ENCODE measurements around the gene RPP40.
"Not testable (repeated sequence)": the region's sequence is repeated elsewhere in the genome, so short reads cannot be mapped to it uniquely, and the experiment has no call there.

RPP40 gene

GRCh38 chr6:5014072-5014561, 10.3 kb upstream of the RPP40 start:
- no peak for DNase-seq

- DNase-seq: no peak
Observed at GRCh38 chr6:5012519-5012918, 8.7 kb upstream of the RPP40 start.

GRCh38 chr6:5011346-5011745, 7.5 kb upstream of the RPP40 start:
- no peak for DNase-seq

- no peak for DNase-seq
Observed at GRCh38 chr6:5007531-5007930, 3.7 kb upstream of the RPP40 start.

GRCh38 chr6:5006222-5006621, 2.4 kb upstream of the RPP40 start:
- no peak for DNase-seq

GRCh38 chr6:5005038-5005433, 1.2 kb upstream of the RPP40 start:
- not testable (repeated sequence) for DNase-seq

GRCh38 chr6:5004373-5005037, 668 bp upstream of the RPP40 start:
- peak; percentile 62 for DNase-seq

GRCh38 chr6:4999586-4999985, 4.3 kb downstream of the RPP40 start:
- DNase-seq: no peak

GRCh38 chr6:4997862-4998261, 6.0 kb downstream of the RPP40 start:
- no peak for DNase-seq

GRCh38 chr6:4994741-4995140, 9.1 kb downstream of the RPP40 start:
- no peak for DNase-seq

- no peak for DNase-seq
Observed at GRCh38 chr6:4987432-4987831, 16.4 kb downstream of the RPP40 start.

- DNase-seq: no peak
Observed at GRCh38 chr6:4986999-4987398, 16.8 kb downstream of the RPP40 start.

- DNase-seq: no peak
Observed at GRCh38 chr6:4983322-4983721, 20.5 kb downstream of the RPP40 start.

- no peak for DNase-seq
Observed at GRCh38 chr6:4981761-4982160, 22.1 kb downstream of the RPP40 start.

- no peak for DNase-seq
Observed at GRCh38 chr6:4979426-4979825, 24.4 kb downstream of the RPP40 start.

GRCh38 chr6:4977468-4977867, 26.4 kb downstream of the RPP40 start:
- no peak for DNase-seq

GRCh38 chr6:4975506-4975905, 28.3 kb downstream of the RPP40 start:
- no peak for DNase-seq

- no peak for DNase-seq
Observed at GRCh38 chr6:4974962-4975361, 28.9 kb downstream of the RPP40 start.

- DNase-seq: no peak
Observed at GRCh38 chr6:4973982-4974745, 29.7 kb downstream of the RPP40 start.

GRCh38 chr6:4973415-4973814, 30.4 kb downstream of the RPP40 start:
- no peak for DNase-seq

GRCh38 chr6:4972438-4972837, 31.4 kb downstream of the RPP40 start:
- no peak for DNase-seq

GRCh38 chr6:4971851-4972250, 32.0 kb downstream of the RPP40 start:
- DNase-seq: no peak

GRCh38 chr6:4970739-4971395, 33.0 kb downstream of the RPP40 start:
- DNase-seq: no peak
